Lung (tissue), 12 donors: ENCODE measurements around the gene EIF1. TPM values are rescaled to one million over a fixed set of nuclear protein-coding genes. Genes with fewer than 3 reads are reported as not detected.
A peak's percentile ranks its signal among the peaks of the same experiment; 100 is the strongest.

Source experiments
- ATAC-seq: fragments of 200-7000 bp; cut with Tn5 transposase; one replicate; pipeline ENCODE4 v1.9.1; 2020; ENCODE audit warnings: moderate number of reproducible peaks; ENCODE audit not compliant: insufficient read depth, low FRiP score
- DNase-seq, 3 donors: peaks; one replicate each; pipeline ENCODE4 v3.0.0-alpha.2; 2013 to 2017
- H3K27ac ChIP-seq, 2 donors: one replicate each; pipeline ENCODE4 v1.5.1; 2013; ENCODE audit warnings: mild to moderate bottlenecking in 2 of 2, moderate library complexity in 2 of 2, control low read depth in 1 of 2, inconsistent platforms in 1 of 2, low read depth in 1 of 2, low read length in 1 of 2
- H3K27me3 ChIP-seq, 3 donors: one replicate each; pipeline ENCODE4 v1.5.1; 2013; ENCODE audit warnings: low read length in 2 of 3; ENCODE audit not compliant: control insufficient read depth in 3 of 3, insufficient read depth in 3 of 3
- H3K36me3 ChIP-seq, 4 donors: one replicate each; pipeline ENCODE4 v1.5.1; 2013; ENCODE audit warnings: low read length in 4 of 4, mild to moderate bottlenecking in 1 of 4, moderate library complexity in 1 of 4; ENCODE audit not compliant: control insufficient read depth in 4 of 4, insufficient read depth in 4 of 4
- H3K4me1 ChIP-seq, 5 donors: one replicate each; pipeline ENCODE4 v1.5.1; 2013; ENCODE audit warnings: low read length in 5 of 5, mild to moderate bottlenecking in 2 of 5, moderate library complexity in 1 of 5; ENCODE audit not compliant: control insufficient read depth in 5 of 5, insufficient read depth in 5 of 5
- H3K4me3 ChIP-seq: one replicate; pipeline ENCODE4 v1.5.1; 2013; ENCODE audit warnings: mild to moderate bottlenecking, control low read depth, moderate library complexity
- H3K9ac ChIP-seq, 2 donors: one replicate each; pipeline ENCODE4 v1.5.1; 2013; ENCODE audit warnings: low read length in 2 of 2, control low read depth in 1 of 2; ENCODE audit not compliant: insufficient read depth in 1 of 2
- H3K9me3 ChIP-seq, 4 donors: one replicate each; pipeline ENCODE4 v1.5.1; 2013; ENCODE audit warnings: low read length in 3 of 4, mild to moderate bottlenecking in 1 of 4, moderate library complexity in 1 of 4; ENCODE audit not compliant: control insufficient read depth in 4 of 4, insufficient read depth in 3 of 4
- WGBS, 2 donors: extraction: QIAGEN DNeasy Blood & Tissue Kit; methylation state at CpG; one replicate each; pipeline ENCODE4 v1.1.7; 2013; 5-methylcytosine and 5-hydroxymethylcytosine counted together
- polyA plus RNA-seq, 2 donors: library from polyadenylated mRNA; stranded (reverse); fragments of 200-250 nt; gene quantifications; one replicate each; pipeline ENCODE4 v1.2.1, GENCODE V29; 2013
- total RNA-seq, 2 donors: library from RNA; depleted of rRNA in 1 of 2; stranded (reverse); fragments of >200 nt in 1 of 2; gene quantifications; one replicate each; pipeline ENCODE4 v1.2.1, GENCODE V29; 2014 to 2021
- TF ChIP-seq, protein P1 (sequence below): IDR thresholded peaks from 2 replicates; pipeline ENCODE4 v1.5.1; 2012; ENCODE audit warnings: mild to moderate bottlenecking; ENCODE audit errors: control extremely low read depth, extremely low read depth
- donor health status: control.
- donor health status: control.
- donor health status: Bipolar disorder and iron deficiency.
- donor health status: healthy.
- donor health status: DM: yes; HTN: yes; CAD: no.

EIF1 gene
- total and polyA plus RNA-seq, 4 donors: 381 to 872 (median 676) TPM

DNA sequence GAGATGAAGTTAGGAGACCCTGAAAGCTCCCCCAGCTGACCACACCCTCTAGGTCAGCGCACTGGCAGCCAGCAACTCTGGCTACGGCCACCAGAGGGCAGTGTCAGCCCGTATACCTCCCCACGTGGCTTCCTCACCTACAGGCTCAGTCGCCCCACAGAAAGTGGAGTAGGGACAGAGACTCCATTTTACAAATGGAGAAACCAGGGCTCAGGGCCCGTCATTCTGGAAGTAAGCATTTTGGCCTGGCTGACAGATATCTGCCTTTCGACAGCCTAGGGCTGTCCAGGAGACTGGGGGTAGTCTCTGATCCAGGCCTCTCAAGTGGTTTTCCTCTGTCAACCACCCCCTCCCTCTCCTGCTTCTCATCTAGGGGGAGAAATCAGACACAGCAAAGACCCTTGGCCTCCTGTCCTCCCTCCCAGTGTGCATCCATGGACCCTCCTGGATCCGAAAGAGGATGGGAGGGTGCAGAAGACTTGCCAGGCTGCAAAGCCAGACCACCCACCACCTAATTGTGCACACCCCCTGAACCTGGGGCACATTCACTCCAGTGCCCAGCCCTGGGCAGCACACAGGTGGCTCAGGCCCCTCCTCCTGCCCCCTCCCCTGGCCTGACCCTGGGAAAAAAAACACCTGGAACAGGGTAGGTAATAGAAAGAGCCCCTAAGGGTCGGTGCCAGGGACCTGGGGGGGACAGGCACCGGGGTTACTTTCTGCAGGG is 49.6 kb downstream of the EIF1 start:
- ATAC-seq (peak; percentile 88), DNase-seq (peak; percentile 83 to 84 (median 84))
- Histone ChIP-seq H3K9ac (no peak overlapping the region), H3K4me1 (peaks cover 0 to 16% (median 5%) of the 10 kb centered on the region in 5 donors), H3K36me3 (no peaks in the 10 kb centered on the region), H3K27ac (no peak overlapping the region), H3K4me3 (no peak overlapping the region), H3K9me3 (no peaks in the 10 kb centered on the region), H3K27me3 (peaks cover 0 to 38% (median 34%) of the 10 kb centered on the region in 3 donors)
- TF ChIP-seq, protein P1, sequence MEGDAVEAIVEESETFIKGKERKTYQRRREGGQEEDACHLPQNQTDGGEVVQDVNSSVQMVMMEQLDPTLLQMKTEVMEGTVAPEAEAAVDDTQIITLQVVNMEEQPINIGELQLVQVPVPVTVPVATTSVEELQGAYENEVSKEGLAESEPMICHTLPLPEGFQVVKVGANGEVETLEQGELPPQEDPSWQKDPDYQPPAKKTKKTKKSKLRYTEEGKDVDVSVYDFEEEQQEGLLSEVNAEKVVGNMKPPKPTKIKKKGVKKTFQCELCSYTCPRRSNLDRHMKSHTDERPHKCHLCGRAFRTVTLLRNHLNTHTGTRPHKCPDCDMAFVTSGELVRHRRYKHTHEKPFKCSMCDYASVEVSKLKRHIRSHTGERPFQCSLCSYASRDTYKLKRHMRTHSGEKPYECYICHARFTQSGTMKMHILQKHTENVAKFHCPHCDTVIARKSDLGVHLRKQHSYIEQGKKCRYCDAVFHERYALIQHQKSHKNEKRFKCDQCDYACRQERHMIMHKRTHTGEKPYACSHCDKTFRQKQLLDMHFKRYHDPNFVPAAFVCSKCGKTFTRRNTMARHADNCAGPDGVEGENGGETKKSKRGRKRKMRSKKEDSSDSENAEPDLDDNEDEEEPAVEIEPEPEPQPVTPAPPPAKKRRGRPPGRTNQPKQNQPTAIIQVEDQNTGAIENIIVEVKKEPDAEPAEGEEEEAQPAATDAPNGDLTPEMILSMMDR: peak; percentile 98
- WGBS, 2 donors: 33 to 37% methylated on average over 10 of the region's 10 CpGs

DNA sequence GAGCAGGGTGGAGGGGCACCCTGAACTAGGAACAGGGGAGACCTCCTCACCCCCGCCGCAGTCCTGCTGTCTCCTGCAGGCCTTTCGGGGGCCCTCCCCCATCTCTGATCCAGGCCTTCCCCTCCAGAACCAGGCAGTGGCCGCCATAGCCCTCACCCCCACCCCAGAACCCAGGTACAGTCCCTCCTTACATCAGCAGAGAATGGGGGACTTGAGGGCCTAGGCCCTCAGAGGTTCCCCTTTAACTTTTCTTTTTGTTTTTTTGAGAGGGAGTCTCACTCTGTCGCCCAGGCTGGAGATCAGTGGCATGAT is 50.1 kb downstream of the EIF1 start:
- WGBS, 2 donors: 97 to 99% methylated on average over 5 of the region's 5 CpGs
- H3K4me1 ChIP-seq: peaks cover 0 to 16% (median 5%) of the 10 kb centered on the region in 5 donors

DNA sequence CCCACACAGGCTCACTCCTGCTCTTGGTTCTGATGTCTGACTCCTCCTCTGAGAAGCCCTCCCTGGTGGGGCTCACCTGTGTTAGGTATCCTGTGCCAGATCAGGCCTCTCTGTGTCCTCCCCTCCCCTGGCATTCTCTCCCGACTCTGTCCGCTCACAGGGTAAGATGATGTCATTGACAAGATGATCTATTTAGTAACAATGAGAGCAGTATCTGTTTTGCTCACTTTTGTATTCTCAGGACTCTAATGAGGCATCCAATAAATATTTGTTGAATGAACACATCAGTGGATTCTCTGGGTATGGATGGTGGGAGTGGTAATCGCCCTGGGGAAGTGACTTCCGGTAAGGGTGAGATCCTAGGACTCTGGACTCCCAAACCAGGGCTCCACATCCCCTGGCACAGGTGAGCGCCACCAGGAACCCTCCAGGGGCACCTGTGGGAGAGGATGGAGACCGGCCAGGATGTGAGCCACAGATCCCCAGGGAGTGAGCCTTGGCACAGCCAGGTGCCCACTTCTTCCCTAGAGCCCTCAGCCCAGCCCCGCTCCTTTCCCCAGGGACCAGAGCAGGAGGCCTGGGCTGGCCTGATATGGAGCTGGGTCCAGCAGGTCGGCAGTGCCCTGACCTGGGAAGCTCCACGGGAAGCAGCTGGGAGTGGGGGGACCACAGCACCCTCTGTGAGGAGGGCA is 51.1 kb downstream of the EIF1 start:
- no peak for ATAC-seq

More for the DNA sequence above, 50.1 kb downstream of the EIF1 start:
- no peak overlapping the region for H3K9ac ChIP-seq
- no peaks in the 10 kb centered on the region for H3K36me3 ChIP-seq
- TF ChIP-seq, protein P1: no peak
- DNase-seq: no peak
- H3K9me3 ChIP-seq: no peaks in the 10 kb centered on the region
- H3K27ac ChIP-seq: no peak overlapping the region
- H3K4me3 ChIP-seq: no peak overlapping the region
- ATAC-seq: no peak
- H3K27me3 ChIP-seq: peaks cover 0 to 35% (median 29%) of the 10 kb centered on the region in 3 donors

More for the DNA sequence above, 51.1 kb downstream of the EIF1 start:
- no peaks in the 10 kb centered on the region for H3K9me3 ChIP-seq
- peaks cover 0 to 29% (median 23%) of the 10 kb centered on the region in 3 donors for H3K27me3 ChIP-seq
- H3K27ac ChIP-seq: no peak overlapping the region
- H3K36me3 ChIP-seq: no peaks in the 10 kb centered on the region
- WGBS, 2 donors: 76 to 83% methylated on average over 9 of the region's 9 CpGs
- H3K9ac ChIP-seq: no peak overlapping the region
- H3K4me3 ChIP-seq: no peak overlapping the region
- no peak for DNase-seq
- H3K4me1 ChIP-seq: peaks cover 0 to 6% (median 0%) of the 10 kb centered on the region in 5 donors
- TF ChIP-seq, protein P1: no peak
